ENCODE measurements around the gene ZNF581.

Gene ZNF581

GRCh38 chr19:55643003-55643886 is at the start of gene ZNF581:
Gene ZNF581 (plus strand): TSS chr19:55643649. CDS start chr19:55644572, 923 bp downstream.
- peak; percentile 69 to 82 for DNase-seq (ENCODE audit: extremely low read depth in 1 of 2, low read depth in 1 of 2)

GRCh38 chr19:55594996-55595545 is 48.4 kb upstream of the ZNF581 start:
- no peak for DNase-seq (ENCODE audit: extremely low read depth in 1 of 2, low read depth in 1 of 2)

- DNase-seq (ENCODE audit: extremely low read depth in 1 of 2, low read depth in 1 of 2): no peak
Observed at GRCh38 chr19:55596304-55596703, 47.1 kb upstream of the ZNF581 start.

GRCh38 chr19:55597501-55597921 is 45.9 kb upstream of the ZNF581 start:
- DNase-seq (ENCODE audit: extremely low read depth in 1 of 2, low read depth in 1 of 2): no peak

GRCh38 chr19:55598034-55598433 is 45.4 kb upstream of the ZNF581 start:
- DNase-seq (ENCODE audit: extremely low read depth in 1 of 2, low read depth in 1 of 2): no peak

GRCh38 chr19:55598719-55599467 is 44.6 kb upstream of the ZNF581 start:
- peak; percentile 87 to 89 for DNase-seq (ENCODE audit: extremely low read depth in 1 of 2, low read depth in 1 of 2)

- peak; percentile 86 to 96 for DNase-seq (ENCODE audit: extremely low read depth in 1 of 2, low read depth in 1 of 2)
Observed at GRCh38 chr19:55599468-55599841, 44.0 kb upstream of the ZNF581 start, which contains the start of gene FIZ1. Gene FIZ1 (minus strand): TSS chr19:55599517. CDS start chr19:55597865, 1,652 bp downstream.

GRCh38 chr19:55599842-55600661 is 43.4 kb upstream of the ZNF581 start, which contains the start of gene ZNF524:
Gene ZNF524 (plus strand): TSS chr19:55600288. CDS start chr19:55602113, 1,825 bp downstream.
- peak; percentile 70 to 73 for DNase-seq (ENCODE audit: extremely low read depth in 1 of 2, low read depth in 1 of 2)

- DNase-seq (ENCODE audit: extremely low read depth in 1 of 2, low read depth in 1 of 2): no peak
Observed at GRCh38 chr19:55600662-55601028, 42.8 kb upstream of the ZNF581 start.

GRCh38 chr19:55601084-55601483 is 42.4 kb upstream of the ZNF581 start:
- DNase-seq (ENCODE audit: extremely low read depth in 1 of 2, low read depth in 1 of 2): no peak

- no peak for DNase-seq (ENCODE audit: extremely low read depth in 1 of 2, low read depth in 1 of 2)
Observed at GRCh38 chr19:55602104-55603001, 41.1 kb upstream of the ZNF581 start.

GRCh38 chr19:55603115-55603514 is 40.3 kb upstream of the ZNF581 start:
- no peak for DNase-seq (ENCODE audit: extremely low read depth in 1 of 2, low read depth in 1 of 2)

- no peak for DNase-seq (ENCODE audit: extremely low read depth in 1 of 2, low read depth in 1 of 2)
Observed at GRCh38 chr19:55603581-55604292, 39.7 kb upstream of the ZNF581 start.

GRCh38 chr19:55605207-55605636 is 38.2 kb upstream of the ZNF581 start:
- peak; percentile 98 to 99 for DNase-seq (ENCODE audit: extremely low read depth in 1 of 2, low read depth in 1 of 2)

GRCh38 chr19:55605637-55606470 is 37.6 kb upstream of the ZNF581 start, which contains the start of gene ZNF865:
Gene ZNF865 (plus strand): TSS chr19:55605647. CDS start chr19:55613619, 7,972 bp downstream.
- peak; percentile 38 to 61 for DNase-seq (ENCODE audit: extremely low read depth in 1 of 2, low read depth in 1 of 2)

GRCh38 chr19:55606471-55606787 is 37.0 kb upstream of the ZNF581 start:
- DNase-seq (ENCODE audit: extremely low read depth in 1 of 2, low read depth in 1 of 2): no peak

- DNase-seq (ENCODE audit: extremely low read depth in 1 of 2, low read depth in 1 of 2): no peak
Observed at GRCh38 chr19:55606817-55607216, 36.6 kb upstream of the ZNF581 start.

GRCh38 chr19:55609326-55609725 is 34.1 kb upstream of the ZNF581 start:
- DNase-seq (ENCODE audit: extremely low read depth in 1 of 2, low read depth in 1 of 2): no peak

Measured in stimulated activated CD8-positive, alpha-beta memory T cell treated with anti-CD3 and anti-CD28 coated beads, Interleukin-7, amount 100 ng/mL, for 48 hours (primary cell).